H9 (cell line): Measurements from ENCODE around the gene FHL1. TPM values are rescaled to one million over a fixed set of nuclear protein-coding genes. Genes with fewer than 3 reads are reported as not detected.

Source experiments
- DNase-seq: peaks from one replicate; pipeline ENCODE4 v3.0.0-alpha.2; 2017
- H2AFZ ChIP-seq: one replicate; pipeline ENCODE4 v1.6.1; 2013; ENCODE audit warnings: mild to moderate bottlenecking, low read length, control low read depth, moderate library complexity
- H2AK5ac ChIP-seq: 2 replicates; pipeline ENCODE4 v1.6.1; 2013; ENCODE audit warnings: low read length, control low read depth, mixed read lengths; ENCODE audit not compliant: insufficient read length
- H2BK120ac ChIP-seq: one replicate; pipeline ENCODE4 v1.6.1; 2013; ENCODE audit warnings: low read depth, mild to moderate bottlenecking, low read length, control low read depth, inconsistent platforms; ENCODE audit not compliant: poor library complexity, severe bottlenecking
- H2BK12ac ChIP-seq: 2 replicates; pipeline ENCODE4 v1.6.1; 2013; ENCODE audit warnings: low read length, control low read depth, mixed read lengths, low read depth; ENCODE audit not compliant: insufficient read length
- H2BK15ac ChIP-seq: 2 replicates; pipeline ENCODE4 v1.6.1; 2013; ENCODE audit warnings: low read depth, low read length, control low read depth
- H2BK20ac ChIP-seq: one replicate; pipeline ENCODE4 v1.6.1; 2013; ENCODE audit warnings: low read depth, mild to moderate bottlenecking, low read length, control low read depth, inconsistent platforms; ENCODE audit not compliant: poor library complexity, severe bottlenecking
- H2BK5ac ChIP-seq: 2 replicates; pipeline ENCODE4 v1.6.1; 2013; ENCODE audit warnings: low read length, control low read depth, mixed read lengths; ENCODE audit not compliant: insufficient read length
- H3K14ac ChIP-seq: 2 replicates; pipeline ENCODE4 v1.6.1; 2013; ENCODE audit warnings: low read length, control low read depth; ENCODE audit not compliant: insufficient read depth
- H3K18ac ChIP-seq: 2 replicates; pipeline ENCODE4 v1.6.1; 2013; ENCODE audit warnings: low read depth, mild to moderate bottlenecking, mixed read lengths, low read length, control low read depth; ENCODE audit not compliant: insufficient read length
- H3K23ac ChIP-seq: 2 replicates; pipeline ENCODE4 v1.6.1; 2013; ENCODE audit warnings: low read length, control low read depth, mixed read lengths, low read depth; ENCODE audit not compliant: insufficient read length
- H3K23me2 ChIP-seq: 2 replicates; pipeline ENCODE4 v1.6.1; 2013; ENCODE audit warnings: low read depth, mild to moderate bottlenecking, mixed read lengths, low read length, control low read depth; ENCODE audit not compliant: insufficient read length, poor library complexity, severe bottlenecking
- H3K27ac ChIP-seq: 2 replicates; pipeline ENCODE4 v1.5.1; 2013; ENCODE audit warnings: low read length, control low read depth, mixed read lengths, low read depth; ENCODE audit not compliant: insufficient read length
- H3K27me3 ChIP-seq: 2 replicates; pipeline ENCODE4 v1.6.1; 2013; ENCODE audit warnings: low read length, control low read depth, inconsistent platforms; ENCODE audit not compliant: insufficient read depth
- H3K4ac ChIP-seq: 2 replicates; pipeline ENCODE4 v1.6.1; 2013; ENCODE audit warnings: low read depth, mild to moderate bottlenecking, control low read depth, inconsistent platforms, low read length, moderate library complexity
- H3K4me1 ChIP-seq: 2 replicates; pipeline ENCODE4 v1.6.1; 2013; ENCODE audit warnings: low read length, control low read depth, inconsistent platforms; ENCODE audit not compliant: insufficient read depth
- H3K4me2 ChIP-seq: 2 replicates; pipeline ENCODE4 v1.6.1; 2013; ENCODE audit warnings: low read length, control low read depth, mixed read lengths; ENCODE audit not compliant: insufficient read length, insufficient read depth
- H3K56ac ChIP-seq: 2 replicates; pipeline ENCODE4 v1.6.1; 2013; ENCODE audit warnings: low read depth, mild to moderate bottlenecking, mixed read lengths, low read length, control low read depth; ENCODE audit not compliant: insufficient read length
- H3K79me1 ChIP-seq: 2 replicates; pipeline ENCODE4 v1.6.1; 2013; ENCODE audit warnings: low read depth, mild to moderate bottlenecking, moderate library complexity, low read length, control low read depth, inconsistent platforms; ENCODE audit not compliant: insufficient read depth, poor library complexity, severe bottlenecking
- H3K79me2 ChIP-seq: 2 replicates; pipeline ENCODE4 v1.6.1; 2013; ENCODE audit warnings: low read length, control low read depth, inconsistent platforms; ENCODE audit not compliant: insufficient read depth
- H3K9ac ChIP-seq: 2 replicates; pipeline ENCODE4 v1.6.1; 2013; ENCODE audit warnings: low read length, control low read depth, mixed read lengths; ENCODE audit not compliant: insufficient read length; ENCODE audit errors: extremely low read depth
- H3K9me3 ChIP-seq: one replicate; pipeline ENCODE4 v1.6.1; 2013; ENCODE audit warnings: low read depth, low read length, inconsistent platforms; ENCODE audit not compliant: control insufficient read depth
- H3T11ph ChIP-seq: one replicate; pipeline ENCODE4 v1.6.1; 2013; ENCODE audit warnings: mild to moderate bottlenecking, low read length, control low read depth, inconsistent platforms
- H4K20me1 ChIP-seq: one replicate; pipeline ENCODE4 v1.6.1; 2013; ENCODE audit not compliant: control insufficient read depth, insufficient read length, insufficient read depth
- H4K5ac ChIP-seq: 2 replicates; pipeline ENCODE4 v1.6.1; 2013; ENCODE audit warnings: low read depth, mild to moderate bottlenecking, mixed read lengths, low read length, control low read depth; ENCODE audit not compliant: insufficient read length
- H4K8ac ChIP-seq: replicated peaks from 2 replicates; pipeline ENCODE4 v1.6.1; 2013; ENCODE audit warnings: low read length, control low read depth, mixed read lengths, low read depth; ENCODE audit not compliant: insufficient read length
- H4K91ac ChIP-seq: 2 replicates; pipeline ENCODE4 v1.6.1; 2013; ENCODE audit warnings: low read depth, mild to moderate bottlenecking, moderate library complexity, mixed read lengths, low read length, control low read depth; ENCODE audit not compliant: insufficient read length
- H3K27ac Mint-ChIP-seq, 3 experiments: 2 replicates in 2 of 3; 3 replicates in 1 of 3; pipeline ENCODE4 v1.8.0; 2020 to 2021; ENCODE audit warnings: mixed read lengths in 3 of 3, mild to moderate bottlenecking in 1 of 3, moderate library complexity in 1 of 3
- H3K27me3 Mint-ChIP-seq: 2 replicates; pipeline ENCODE4 v1.8.0; 2021; ENCODE audit warnings: low read depth, mild to moderate bottlenecking, moderate library complexity, mixed read lengths
- H3K36me3 Mint-ChIP-seq, 3 experiments: 2 replicates in 2 of 3; 3 replicates in 1 of 3; pipeline ENCODE4 v1.8.0; 2020 to 2021; ENCODE audit warnings: low read depth in 3 of 3, mixed read lengths in 3 of 3; ENCODE audit not compliant: insufficient read depth in 1 of 3
- H3K4me1 Mint-ChIP-seq, 2 experiments: 2 replicates each; pipeline ENCODE4 v1.8.0; 2020; ENCODE audit warnings: mixed read lengths in 2 of 2
- H3K4me3 Mint-ChIP-seq, 2 experiments: 2 replicates in 1 of 2; 3 replicates in 1 of 2; pipeline ENCODE4 v1.8.0; 2020 to 2021; ENCODE audit warnings: mild to moderate bottlenecking in 2 of 2, mixed read lengths in 2 of 2, moderate library complexity in 1 of 2
- H3K9me3 Mint-ChIP-seq, 2 experiments: 2 replicates in 1 of 2; 3 replicates in 1 of 2; pipeline ENCODE4 v1.8.0; 2020; ENCODE audit warnings: mild to moderate bottlenecking in 2 of 2, mixed read lengths in 2 of 2, moderate library complexity in 1 of 2
- WGBS: extraction: QIAGEN DNeasy Blood & Tissue Kit; methylation state at CpG from one replicate; pipeline ENCODE4 v1.1.7; 2013; ENCODE audit warnings: missing lambda C conversion rate, low lambda C conversion rate, mixed read lengths; ENCODE audit not compliant: insufficient read length; ENCODE audit errors: extremely low coverage; 5-methylcytosine and 5-hydroxymethylcytosine counted together
- total RNA-seq: library from RNA; stranded (reverse); gene quantifications from 2 replicates; pipeline ENCODE4 v1.2.1, GENCODE V29; 2021
- TF ChIP-seq, protein P1 (sequence below): fragments of 200-600 bp; sonication (generic); conservative IDR thresholded peaks from 3 replicates; pipeline ENCODE4 v1.8.0; 2021; ENCODE audit warnings: antibody characterized with exemption, mild to moderate bottlenecking

Gene FHL1
- total RNA-seq, 1 experiment from 2014 or later = 20.0 TPM

GRCh38 chrX:136158685-136159084 lies 11.4 kb downstream of the FHL1 start:
- Histone ChIP-seq H2BK120ac (no peak overlapping the region), H4K5ac (no peak overlapping the region), H3K79me1 (no peaks in the 10 kb centered on the region), H3K4ac (no peak overlapping the region), H3K14ac (no peak overlapping the region), H4K20me1 (no peaks in the 10 kb centered on the region), H2BK20ac (no peak overlapping the region), H4K91ac (no peak overlapping the region), H2BK12ac (no peak overlapping the region), H4K8ac (no peak overlapping the region), H3K23ac (no peak overlapping the region), H3K9me3 (peaks cover 18% of the 10 kb centered on the region), H3K4me2 (no peak overlapping the region), H2BK15ac (no peak overlapping the region), H2AK5ac (no peak overlapping the region), H3K4me1 (no peaks in the 10 kb centered on the region), H3K23me2 (no peaks in the 10 kb centered on the region), H3T11ph (no peak overlapping the region), H3K56ac (no peak overlapping the region), H3K9ac (no peak overlapping the region), H2BK5ac (no peak overlapping the region), H3K27me3 (no peaks in the 10 kb centered on the region), H3K18ac (no peak overlapping the region), H3K27ac (no peak overlapping the region), H2AFZ (no peak overlapping the region), H3K79me2 (no peaks in the 10 kb centered on the region)
- WGBS = no CpG with 5 or more reads among the region's 4 CpGs
- TF ChIP-seq, protein P1, sequence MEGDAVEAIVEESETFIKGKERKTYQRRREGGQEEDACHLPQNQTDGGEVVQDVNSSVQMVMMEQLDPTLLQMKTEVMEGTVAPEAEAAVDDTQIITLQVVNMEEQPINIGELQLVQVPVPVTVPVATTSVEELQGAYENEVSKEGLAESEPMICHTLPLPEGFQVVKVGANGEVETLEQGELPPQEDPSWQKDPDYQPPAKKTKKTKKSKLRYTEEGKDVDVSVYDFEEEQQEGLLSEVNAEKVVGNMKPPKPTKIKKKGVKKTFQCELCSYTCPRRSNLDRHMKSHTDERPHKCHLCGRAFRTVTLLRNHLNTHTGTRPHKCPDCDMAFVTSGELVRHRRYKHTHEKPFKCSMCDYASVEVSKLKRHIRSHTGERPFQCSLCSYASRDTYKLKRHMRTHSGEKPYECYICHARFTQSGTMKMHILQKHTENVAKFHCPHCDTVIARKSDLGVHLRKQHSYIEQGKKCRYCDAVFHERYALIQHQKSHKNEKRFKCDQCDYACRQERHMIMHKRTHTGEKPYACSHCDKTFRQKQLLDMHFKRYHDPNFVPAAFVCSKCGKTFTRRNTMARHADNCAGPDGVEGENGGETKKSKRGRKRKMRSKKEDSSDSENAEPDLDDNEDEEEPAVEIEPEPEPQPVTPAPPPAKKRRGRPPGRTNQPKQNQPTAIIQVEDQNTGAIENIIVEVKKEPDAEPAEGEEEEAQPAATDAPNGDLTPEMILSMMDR = no peak
- H3K9me3 Mint-ChIP-seq = peaks cover 52 to 63% of the 10 kb centered on the region in 2 experiments
- peaks cover 0 to 7% (median 3%) of the 10 kb centered on the region in 3 experiments; a peak in 5 of 7 replicates for H3K36me3 Mint-ChIP-seq
- no peaks in the 10 kb centered on the region; the same call in 1 of the 2 replicates for H3K27me3 Mint-ChIP-seq
- H3K4me3 Mint-ChIP-seq = no peak overlapping the region
- no peak overlapping the region for H3K27ac Mint-ChIP-seq
- peaks cover 2 to 19% of the 10 kb centered on the region in 2 experiments; a peak in 3 of 4 replicates for H3K4me1 Mint-ChIP-seq
- no peak for DNase-seq
